Inferior parietal cortex (tissue), 1 donor: ENCODE data around the gene CADM2.

Experiments used
- DNase-seq: peaks from one replicate; pipeline ENCODE4 v3.0.0-alpha.2; 2016; ENCODE audit errors: extremely low spot score

CADM2 gene

GRCh38 chr3:85800676-85801075, 841.9 kb downstream of the CADM2 start:
- DNase-seq, result no peak

GRCh38 chr3:85801955-85802354, 843.2 kb downstream of the CADM2 start:
- no peak for DNase-seq

- no peak for DNase-seq
These were observed 850.0 kb downstream of the CADM2 start for GRCh38 chr3:85808755-85809154.

- DNase-seq, result peak; percentile 23
These were observed 862.5 kb downstream of the CADM2 start for GRCh38 chr3:85821130-85821756.

- DNase-seq, result no peak
These were observed 877.2 kb downstream of the CADM2 start for GRCh38 chr3:85835857-85836440.

- DNase-seq, result no peak
These were observed 878.6 kb downstream of the CADM2 start for GRCh38 chr3:85837402-85837801.

- no peak for DNase-seq
These were observed 880.1 kb downstream of the CADM2 start for GRCh38 chr3:85838921-85839320.

GRCh38 chr3:85842081-85842480, 883.3 kb downstream of the CADM2 start:
- DNase-seq, result no peak

- no peak for DNase-seq
These were observed 888.2 kb downstream of the CADM2 start for GRCh38 chr3:85846940-85847339.

- no peak for DNase-seq
These were observed 892.3 kb downstream of the CADM2 start for GRCh38 chr3:85851071-85851470.

GRCh38 chr3:85853805-85854204, 895.0 kb downstream of the CADM2 start:
- DNase-seq, result no peak

GRCh38 chr3:85862893-85863455, 904.2 kb downstream of the CADM2 start:
- DNase-seq, result no peak

- DNase-seq, result no peak
These were observed 906.1 kb downstream of the CADM2 start for GRCh38 chr3:85864896-85865295.

- DNase-seq, result no peak
These were observed 908.3 kb downstream of the CADM2 start for GRCh38 chr3:85867072-85867471.

- DNase-seq, result no peak
These were observed 916.8 kb downstream of the CADM2 start for GRCh38 chr3:85875589-85875988.

- no peak for DNase-seq
These were observed 918.8 kb downstream of the CADM2 start for GRCh38 chr3:85877631-85878030.

- DNase-seq, result no peak
These were observed 923.1 kb downstream of the CADM2 start for GRCh38 chr3:85881833-85882393.

- no peak for DNase-seq
These were observed 931.3 kb downstream of the CADM2 start for GRCh38 chr3:85890043-85890555.

GRCh38 chr3:85903434-85903833, 944.6 kb downstream of the CADM2 start:
- DNase-seq, result no peak

GRCh38 chr3:85912980-85913379, 954.2 kb downstream of the CADM2 start:
- DNase-seq, result no peak

GRCh38 chr3:85922374-85922773, 963.6 kb downstream of the CADM2 start:
- DNase-seq, result no peak

- no peak for DNase-seq
These were observed 971.9 kb downstream of the CADM2 start for GRCh38 chr3:85930718-85931117.

- DNase-seq, result no peak
These were observed 974.5 kb downstream of the CADM2 start for GRCh38 chr3:85933326-85933725.
